Neural progenitor cell (in vitro differentiated cells): ENCODE measurements around the gene CDC42BPA.

Source experiments
- EZH2 ChIP-seq: fragments of 200-600 bp; sonication (generic); IDR thresholded peaks from 2 replicates; pipeline ENCODE4 v1.6.1; 2017; ENCODE audit warnings: antibody characterized with exemption, mild to moderate bottlenecking, moderate library complexity
- EZH2phosphoT487 ChIP-seq: fragments of 200-600 bp; sonication (generic); IDR thresholded peaks from 2 replicates; pipeline ENCODE4 v1.6.1; 2017; ENCODE audit warnings: antibody characterized with exemption
- TF ChIP-seq, protein P1 (sequence below): fragments of 200-600 bp; sonication (generic); IDR thresholded peaks from 2 replicates; pipeline ENCODE4 v1.5.1; 2017; ENCODE audit warnings: antibody characterized with exemption, mild to moderate bottlenecking

DNA sequence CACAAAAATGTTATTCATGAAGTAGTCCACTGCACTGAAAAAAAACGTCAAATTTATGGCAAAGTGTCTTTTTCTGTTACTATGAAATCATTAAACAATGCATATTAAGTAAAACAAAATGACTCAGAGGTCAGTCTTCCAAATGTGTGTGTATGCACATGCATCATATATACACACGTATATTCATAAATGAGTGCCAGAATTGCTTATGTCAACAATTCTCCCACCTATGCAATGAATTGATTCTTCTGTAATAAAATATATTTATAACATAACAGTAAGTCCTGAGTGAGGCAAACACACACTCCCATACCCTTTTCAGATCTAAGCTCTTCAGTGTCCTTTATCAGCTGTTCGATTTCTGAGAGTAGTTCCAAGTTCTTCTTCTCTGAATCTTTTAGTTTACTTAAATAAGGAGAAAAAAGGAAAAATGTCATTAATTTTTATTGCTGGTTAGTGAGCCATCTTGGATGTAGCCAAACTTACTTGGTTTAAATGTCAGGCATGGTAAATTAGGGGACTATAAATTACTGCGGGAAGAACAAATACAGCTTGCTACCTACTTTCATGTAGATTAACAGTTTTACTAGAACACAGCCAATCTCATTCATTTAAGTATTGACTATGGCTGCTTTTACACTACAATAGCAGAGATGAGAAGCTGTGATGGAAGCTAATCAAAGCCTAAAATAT, 246.3 kb downstream of the CDC42BPA start:
- TF ChIP-seq, protein P1, sequence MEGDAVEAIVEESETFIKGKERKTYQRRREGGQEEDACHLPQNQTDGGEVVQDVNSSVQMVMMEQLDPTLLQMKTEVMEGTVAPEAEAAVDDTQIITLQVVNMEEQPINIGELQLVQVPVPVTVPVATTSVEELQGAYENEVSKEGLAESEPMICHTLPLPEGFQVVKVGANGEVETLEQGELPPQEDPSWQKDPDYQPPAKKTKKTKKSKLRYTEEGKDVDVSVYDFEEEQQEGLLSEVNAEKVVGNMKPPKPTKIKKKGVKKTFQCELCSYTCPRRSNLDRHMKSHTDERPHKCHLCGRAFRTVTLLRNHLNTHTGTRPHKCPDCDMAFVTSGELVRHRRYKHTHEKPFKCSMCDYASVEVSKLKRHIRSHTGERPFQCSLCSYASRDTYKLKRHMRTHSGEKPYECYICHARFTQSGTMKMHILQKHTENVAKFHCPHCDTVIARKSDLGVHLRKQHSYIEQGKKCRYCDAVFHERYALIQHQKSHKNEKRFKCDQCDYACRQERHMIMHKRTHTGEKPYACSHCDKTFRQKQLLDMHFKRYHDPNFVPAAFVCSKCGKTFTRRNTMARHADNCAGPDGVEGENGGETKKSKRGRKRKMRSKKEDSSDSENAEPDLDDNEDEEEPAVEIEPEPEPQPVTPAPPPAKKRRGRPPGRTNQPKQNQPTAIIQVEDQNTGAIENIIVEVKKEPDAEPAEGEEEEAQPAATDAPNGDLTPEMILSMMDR: no peak
- TF ChIP-seq EZH2phosphoT487: no peak
- no peak for TF ChIP-seq EZH2
